ENCODE data around the gene CCL17. TPM values are rescaled to one million over a fixed set of nuclear protein-coding genes. Genes with fewer than 3 reads are reported as not detected.

The CCL17 gene
- total and polyA plus RNA-seq, 9 of the 15 experiments (the other 6 are each of a cell fraction or from before 2014, with no cell fraction given): not detected

GRCh38 chr16:57462209-57462977 is 57.8 kb downstream of the CCL17 start, which contains the start of gene POLR2C (continued):
- TF ChIP-seq MAX (CRISPR knock-in tag; IDR thresholded peaks at IDR 0.05) (no peak; the same call in none of the 2 replicates), DPF2 (IDR thresholded peaks at IDR 0.05) (no peak), MAZ (CRISPR knock-in tag; conservative IDR thresholded peaks at IDR 0.05 in 1 of 2, IDR thresholded peaks at IDR 0.05 in 1 of 2) (peak; percentile 73 to 80; a peak in 3 of 4 replicates), NBN (IDR thresholded peaks at IDR 0.05; ENCODE audit: low read depth) (peak; percentile 89), ZNF766 (CRISPR knock-in tag; conservative IDR thresholded peaks at IDR 0.05) (peak; percentile 55; the same call in 1 of the 2 replicates), HCFC1 (IDR thresholded peaks at IDR 0.05; ENCODE audit: low read depth, low read length) (peak; percentile 87), ATF3 (IDR thresholded peaks at IDR 0.05) (no peak), ATF3 (CRISPR knock-in tag; conservative IDR thresholded peaks at IDR 0.05) (no peak), HMG20A (CRISPR knock-in tag; conservative IDR thresholded peaks at IDR 0.05) (no peak), KHSRP (IDR thresholded peaks at IDR 0.05) (no peak), HDAC2 (IDR thresholded peaks at IDR 0.05) (no peak), TEAD2 (tag; IDR thresholded peaks at IDR 0.05) (no peak), CHCHD3 (CRISPR knock-in tag; IDR thresholded peaks at IDR 0.05) (no peak), HDAC8 (tag; IDR thresholded peaks at IDR 0.05) (no peak), ZNF24 (IDR thresholded peaks at IDR 0.05) (peak; percentile 76), KAT2B (IDR thresholded peaks at IDR 0.05; ENCODE audit: low read depth, low read length) (no peak), ZSCAN29 (IDR thresholded peaks at IDR 0.05) (no peak)
- TF ChIP-seq, protein P1, sequence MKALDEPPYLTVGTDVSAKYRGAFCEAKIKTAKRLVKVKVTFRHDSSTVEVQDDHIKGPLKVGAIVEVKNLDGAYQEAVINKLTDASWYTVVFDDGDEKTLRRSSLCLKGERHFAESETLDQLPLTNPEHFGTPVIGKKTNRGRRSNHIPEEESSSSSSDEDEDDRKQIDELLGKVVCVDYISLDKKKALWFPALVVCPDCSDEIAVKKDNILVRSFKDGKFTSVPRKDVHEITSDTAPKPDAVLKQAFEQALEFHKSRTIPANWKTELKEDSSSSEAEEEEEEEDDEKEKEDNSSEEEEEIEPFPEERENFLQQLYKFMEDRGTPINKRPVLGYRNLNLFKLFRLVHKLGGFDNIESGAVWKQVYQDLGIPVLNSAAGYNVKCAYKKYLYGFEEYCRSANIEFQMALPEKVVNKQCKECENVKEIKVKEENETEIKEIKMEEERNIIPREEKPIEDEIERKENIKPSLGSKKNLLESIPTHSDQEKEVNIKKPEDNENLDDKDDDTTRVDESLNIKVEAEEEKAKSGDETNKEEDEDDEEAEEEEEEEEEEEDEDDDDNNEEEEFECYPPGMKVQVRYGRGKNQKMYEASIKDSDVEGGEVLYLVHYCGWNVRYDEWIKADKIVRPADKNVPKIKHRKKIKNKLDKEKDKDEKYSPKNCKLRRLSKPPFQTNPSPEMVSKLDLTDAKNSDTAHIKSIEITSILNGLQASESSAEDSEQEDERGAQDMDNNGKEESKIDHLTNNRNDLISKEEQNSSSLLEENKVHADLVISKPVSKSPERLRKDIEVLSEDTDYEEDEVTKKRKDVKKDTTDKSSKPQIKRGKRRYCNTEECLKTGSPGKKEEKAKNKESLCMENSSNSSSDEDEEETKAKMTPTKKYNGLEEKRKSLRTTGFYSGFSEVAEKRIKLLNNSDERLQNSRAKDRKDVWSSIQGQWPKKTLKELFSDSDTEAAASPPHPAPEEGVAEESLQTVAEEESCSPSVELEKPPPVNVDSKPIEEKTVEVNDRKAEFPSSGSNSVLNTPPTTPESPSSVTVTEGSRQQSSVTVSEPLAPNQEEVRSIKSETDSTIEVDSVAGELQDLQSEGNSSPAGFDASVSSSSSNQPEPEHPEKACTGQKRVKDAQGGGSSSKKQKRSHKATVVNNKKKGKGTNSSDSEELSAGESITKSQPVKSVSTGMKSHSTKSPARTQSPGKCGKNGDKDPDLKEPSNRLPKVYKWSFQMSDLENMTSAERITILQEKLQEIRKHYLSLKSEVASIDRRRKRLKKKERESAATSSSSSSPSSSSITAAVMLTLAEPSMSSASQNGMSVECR (CRISPR knock-in tag; IDR thresholded peaks at IDR 0.05): 0 out of 2 replicates have a peak, but pooled peaks have one; percentile 37
- TF ChIP-seq, protein P2, sequence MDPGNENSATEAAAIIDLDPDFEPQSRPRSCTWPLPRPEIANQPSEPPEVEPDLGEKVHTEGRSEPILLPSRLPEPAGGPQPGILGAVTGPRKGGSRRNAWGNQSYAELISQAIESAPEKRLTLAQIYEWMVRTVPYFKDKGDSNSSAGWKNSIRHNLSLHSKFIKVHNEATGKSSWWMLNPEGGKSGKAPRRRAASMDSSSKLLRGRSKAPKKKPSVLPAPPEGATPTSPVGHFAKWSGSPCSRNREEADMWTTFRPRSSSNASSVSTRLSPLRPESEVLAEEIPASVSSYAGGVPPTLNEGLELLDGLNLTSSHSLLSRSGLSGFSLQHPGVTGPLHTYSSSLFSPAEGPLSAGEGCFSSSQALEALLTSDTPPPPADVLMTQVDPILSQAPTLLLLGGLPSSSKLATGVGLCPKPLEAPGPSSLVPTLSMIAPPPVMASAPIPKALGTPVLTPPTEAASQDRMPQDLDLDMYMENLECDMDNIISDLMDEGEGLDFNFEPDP (CRISPR knock-in tag; IDR thresholded peaks at IDR 0.05): no peak
- TF ChIP-seq, protein P3, sequence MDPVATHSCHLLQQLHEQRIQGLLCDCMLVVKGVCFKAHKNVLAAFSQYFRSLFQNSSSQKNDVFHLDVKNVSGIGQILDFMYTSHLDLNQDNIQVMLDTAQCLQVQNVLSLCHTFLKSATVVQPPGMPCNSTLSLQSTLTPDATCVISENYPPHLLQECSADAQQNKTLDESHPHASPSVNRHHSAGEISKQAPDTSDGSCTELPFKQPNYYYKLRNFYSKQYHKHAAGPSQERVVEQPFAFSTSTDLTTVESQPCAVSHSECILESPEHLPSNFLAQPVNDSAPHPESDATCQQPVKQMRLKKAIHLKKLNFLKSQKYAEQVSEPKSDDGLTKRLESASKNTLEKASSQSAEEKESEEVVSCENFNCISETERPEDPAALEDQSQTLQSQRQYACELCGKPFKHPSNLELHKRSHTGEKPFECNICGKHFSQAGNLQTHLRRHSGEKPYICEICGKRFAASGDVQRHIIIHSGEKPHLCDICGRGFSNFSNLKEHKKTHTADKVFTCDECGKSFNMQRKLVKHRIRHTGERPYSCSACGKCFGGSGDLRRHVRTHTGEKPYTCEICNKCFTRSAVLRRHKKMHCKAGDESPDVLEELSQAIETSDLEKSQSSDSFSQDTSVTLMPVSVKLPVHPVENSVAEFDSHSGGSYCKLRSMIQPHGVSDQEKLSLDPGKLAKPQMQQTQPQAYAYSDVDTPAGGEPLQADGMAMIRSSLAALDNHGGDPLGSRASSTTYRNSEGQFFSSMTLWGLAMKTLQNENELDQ (CRISPR knock-in tag; IDR thresholded peaks at IDR 0.05; ENCODE audit: borderline replicate concordance): no peak
